ENCODE measurements around the gene CREBL2.

GRCh38 chr12:12613344-12613743, 1.7 kb downstream of the CREBL2 start:
- no peak for TF ChIP-seq EP300 (IDR thresholded peaks at IDR 0.05; ENCODE audit: borderline replicate concordance in 1 of 2, control insufficient read depth in 1 of 2, low read depth in 2 of 2, low read length in 2 of 2)
- no peak for TF ChIP-seq POLR2AphosphoS5 (IDR thresholded peaks at IDR 0.05; ENCODE audit: low read length)
- TF ChIP-seq ZNF384 (IDR thresholded peaks at IDR 0.05; ENCODE audit: borderline replicate concordance, low read depth, low read length), result no peak
- no peak for TF ChIP-seq NR2C2 (IDR thresholded peaks at IDR 0.05; ENCODE audit: borderline replicate concordance, control insufficient read depth, insufficient read length, low read depth)
- TF ChIP-seq EZH2 (IDR thresholded peaks at IDR 0.05; ENCODE audit: borderline replicate concordance, control insufficient read depth, low read depth, low read length), result no peak
- no peak for TF ChIP-seq CTCF (IDR thresholded peaks at IDR 0.05 in 2 of 3, conservative IDR thresholded peaks at IDR 0.05 in 1 of 3; ENCODE audit: control insufficient read depth in 2 of 3, extremely low read depth in 1 of 3, insufficient read depth in 1 of 3, low read depth in 3 of 3, low read length in 3 of 3)
- no peak for TF ChIP-seq FOXM1 (IDR thresholded peaks at IDR 0.05; ENCODE audit: low read depth, low read length)
- TF ChIP-seq YY1 (IDR thresholded peaks at IDR 0.05; ENCODE audit: low read depth, low read length), result no peak

Data from GM12878 (cell line).